Astrocyte (in vitro differentiated cells and primary cell): ENCODE measurements around the gene SREK1IP1.

Source experiments
- CTCF ChIP-seq: IDR thresholded peaks from 2 replicates; pipeline ENCODE4 v1.5.1; 2011; ENCODE audit warnings: low read depth, mild to moderate bottlenecking, inconsistent platforms, low read length, moderate library complexity; ENCODE audit not compliant: insufficient read depth
- EZH2 ChIP-seq: IDR thresholded peaks from 2 replicates; pipeline ENCODE4 v1.6.1; 2012; ENCODE audit warnings: mild to moderate bottlenecking, low read length, inconsistent platforms; ENCODE audit not compliant: insufficient read depth

- TF ChIP-seq CTCF (no peak), EZH2 (no peak)
These were observed 61.3 kb downstream of the SREK1IP1 start for GRCh38 chr5:64707191-64707590.
